K562 (cell line): ENCODE measurements around the gene BRICD5. TPM values are rescaled to one million over a fixed set of nuclear protein-coding genes. Genes with fewer than 3 reads are reported as not detected.

Source experiments
- ADNP ChIP-seq: fragments of 200-800 bp; sonication (Bioruptor generic); IDR thresholded peaks from 2 replicates; pipeline ENCODE4 v1.6.1; 2016; ENCODE audit warnings: missing genetic modification characterization, missing compliant biosample characterization
- ATF4 ChIP-seq: fragments of 450-650 bp; formaldehyde crosslinking; IDR thresholded peaks from 2 replicates; pipeline ENCODE4 v1.4.0; 2022; ENCODE audit warnings: mild to moderate bottlenecking, moderate library complexity
- CREB1 ChIP-seq, 2 experiments: sonication (generic) in 1 of 2; formaldehyde crosslinking in 1 of 2; IDR thresholded peaks; 2 replicates each; pipeline versions ENCODE4 v1.6.1 to v1.8.0; 2012 to 2022; ENCODE audit warnings: inconsistent platforms in 1 of 2, mild to moderate bottlenecking in 1 of 2, missing genetic modification reagents in 1 of 2, moderate library complexity in 1 of 2
- ELK1 ChIP-seq: sonication (generic); formaldehyde crosslinking; IDR thresholded peaks from 2 replicates; pipeline ENCODE4 v1.8.1; 2022; ENCODE audit warnings: missing genetic modification reagents
- HMBOX1 ChIP-seq: sonication (generic); IDR thresholded peaks from 2 replicates; pipeline ENCODE4 v1.6.1; 2016
- MTF1 ChIP-seq: fragments of 250-450 bp; sonication (Bioruptor Pico); IDR thresholded peaks from 2 replicates; pipeline ENCODE4 v1.9.0; 2021; ENCODE audit warnings: moderate library complexity, mild to moderate bottlenecking, inconsistent platforms, borderline replicate concordance
- MXI1 ChIP-seq: IDR thresholded peaks from 2 replicates; pipeline ENCODE4 v1.6.1; 2011; ENCODE audit warnings: low read depth, mild to moderate bottlenecking, improper control_type of control experiment, low read length
- MYBL2 ChIP-seq, 2 experiments: fragments of 450-650 bp in 1 of 2; sonication (generic) in 1 of 2; formaldehyde crosslinking in 1 of 2; IDR thresholded peaks; 2 replicates each; pipeline versions ENCODE4 v1.6.1 to v1.8.1; 2017 to 2022; ENCODE audit warnings: borderline replicate concordance in 1 of 2, inconsistent platforms in 1 of 2, low read depth in 1 of 2, mild to moderate bottlenecking in 1 of 2, missing genetic modification reagents in 1 of 2, moderate library complexity in 1 of 2
- NEUROD1 ChIP-seq: fragments of 150-350 bp; IDR thresholded peaks from 2 replicates; pipeline ENCODE4 v1.6.1; 2014; ENCODE audit warnings: borderline replicate concordance, low read length, low read depth; ENCODE audit not compliant: partially characterized antibody
- PTBP1 ChIP-seq: fragments of 200-400 bp; formaldehyde crosslinking; IDR thresholded peaks from 2 replicates; pipeline ENCODE4 v1.6.1; 2017; ENCODE audit warnings: low read depth, low read length
- RBFOX2 ChIP-seq: fragments of 200-400 bp; formaldehyde crosslinking; IDR thresholded peaks from 2 replicates; pipeline ENCODE4 v1.6.1; 2017; ENCODE audit warnings: low read depth, mild to moderate bottlenecking, low read length, moderate library complexity
- SUPT5H ChIP-seq: fragments of 450-650 bp; IDR thresholded peaks from 2 replicates; pipeline ENCODE4 v1.6.1; 2016
- TBL1XR1 ChIP-seq, 2 experiments: IDR thresholded peaks; 2 replicates each; pipeline ENCODE4 v1.6.1; 2012; ENCODE audit warnings: improper control_type of control experiment in 2 of 2, low read length in 2 of 2, mild to moderate bottlenecking in 1 of 2
- THRA ChIP-seq: fragments of 450-650 bp; IDR thresholded peaks from 2 replicates; pipeline ENCODE4 v1.6.1; 2017; ENCODE audit warnings: mild to moderate bottlenecking, moderate library complexity
- TSHZ1 ChIP-seq: fragments of 250-450 bp; sonication (Bioruptor Pico); IDR thresholded peaks from 2 replicates; pipeline ENCODE4 v1.4.0; 2020; ENCODE audit warnings: mild to moderate bottlenecking, moderate library complexity
- ZNF165 ChIP-seq: fragments of 250-450 bp; sonication (Bioruptor Pico); IDR thresholded peaks from 2 replicates; pipeline ENCODE4 v1.4.0; 2020; ENCODE audit warnings: borderline replicate concordance
- ZNF253 ChIP-seq: fragments of 250-450 bp; sonication (Bioruptor Pico); conservative IDR thresholded peaks from 2 replicates; pipeline ENCODE4 v1.6.1; 2021; ENCODE audit warnings: mild to moderate bottlenecking
- ZNF507 ChIP-seq: conservative IDR thresholded peaks from 2 replicates; pipeline ENCODE4 v1.6.1; 2017; ENCODE audit warnings: missing genetic modification characterization, missing compliant biosample characterization
- ZNF77 ChIP-seq: fragments of 250-450 bp; sonication (Bioruptor Pico); IDR thresholded peaks from 2 replicates; pipeline ENCODE4 v1.5.0; 2020
- ZNF780A ChIP-seq: fragments of 250-450 bp; sonication (Bioruptor Pico); IDR thresholded peaks from 2 replicates; pipeline ENCODE4 v1.5.0; 2021; ENCODE audit warnings: mild to moderate bottlenecking
- polyA plus RNA-seq, 8 experiments: library from polyadenylated mRNA; depleted of rRNA in 4 of 8; stranded (reverse) in 5 of 8; unstranded in 3 of 8; fragments of >200 nt; fragmentation: Nextera tagmentation in 2 of 8; fragmentation: Illumina TruSeq in 1 of 8; extraction: Ambion mirVana in 2 of 8; extraction: Trizol in 1 of 8; gene quantifications; 2 replicates each; pipeline versions ENCODE4 v1.2.1 to v1.2.3, GENCODE V29; 2011 to 2014; ENCODE audit warnings: inconsistent platforms in 1 of 8, missing spikeins in 1 of 8
- total RNA-seq, 7 experiments: library from RNA; depleted of rRNA in 6 of 7; stranded (reverse); fragments of >200 nt in 6 of 7; fragmentation: Illumina TruSeq in 2 of 7; extraction: Trizol in 2 of 7; gene quantifications; 2 replicates each; pipeline versions ENCODE4 v1.2.1 to v1.2.3, GENCODE V29; 2011 to 2021; ENCODE audit warnings: low replicate concordance in 1 of 7

The BRICD5 gene
- total and polyA plus RNA-seq, 9 of the 15 experiments (the other 6 are each of a cell fraction or from before 2014, with no cell fraction given) = 0.24 to 15.1 (median 2.4) TPM; not detected in 1

GRCh38 chr16:2223221-2223941 is 12.7 kb upstream of the BRICD5 start, which contains the start of gene E4F1 (continued):
- TF ChIP-seq ATF4 (CRISPR knock-in tag) (no peak), ZNF165 (CRISPR knock-in tag) (no peak), ZNF780A (CRISPR knock-in tag) (no peak), ELK1 (CRISPR knock-in tag) (no peak), HMBOX1 (no peak), CREB1 (IDR thresholded peaks at IDR 0.05) (peak; percentile 96), CREB1 (CRISPR knock-in tag; IDR thresholded peaks at IDR 0.05) (peak; percentile 98), MXI1 (peak; percentile 97), NEUROD1 (peak; percentile 80), ZNF77 (CRISPR knock-in tag) (no peak), SUPT5H (peak; percentile 93), TBL1XR1 (IDR thresholded peaks at IDR 0.05; ENCODE audit: low read length in 2 of 2) (peak in 1 of 2 experiments; percentile 47; a peak in 3 of 4 replicates), PTBP1 (no peak), ADNP (no peak), RBFOX2 (peak; percentile 95), MTF1 (CRISPR knock-in tag) (no peak), THRA (no peak), ZNF253 (CRISPR knock-in tag) (no peak), MYBL2 (IDR thresholded peaks at IDR 0.05; ENCODE audit: low read depth) (no peak), MYBL2 (CRISPR knock-in tag; IDR thresholded peaks at IDR 0.05; ENCODE audit: borderline replicate concordance) (no peak), ZNF507 (tag) (no peak), TSHZ1 (CRISPR knock-in tag) (no peak)
